Prostate gland (tissue), 2 donors: Measurements from ENCODE around the gene GPR4. TPM values are rescaled to one million over a fixed set of nuclear protein-coding genes. Genes with fewer than 3 reads are reported as not detected.
A peak's percentile ranks its signal among the peaks of the same experiment; 100 is the strongest.

Source experiments
- DNase-seq: peaks from one replicate; pipeline ENCODE4 v3.0.0-alpha.2; 2019; ENCODE audit warnings: low spot score
- H3K27ac ChIP-seq, 2 donors: fragments of 200-600 bp; sonication (generic); 2 replicates each; pipeline ENCODE4 v1.5.1; 2017 to 2019
- H3K27me3 ChIP-seq: fragments of 200-600 bp; sonication (generic); replicated peaks from 2 replicates; pipeline ENCODE4 v1.5.1; 2019; ENCODE audit not compliant: insufficient read depth
- H3K36me3 ChIP-seq, 2 donors: fragments of 200-600 bp; sonication (generic); 1 replicate in 1 of 2; 2 replicates in 1 of 2; pipeline versions ENCODE4 v1.5.1 to v1.8.1; 2017 to 2019
- H3K4me1 ChIP-seq: fragments of 200-600 bp; sonication (generic); replicated peaks from 2 replicates; pipeline ENCODE4 v1.5.1; 2019
- H3K4me3 ChIP-seq, 2 donors: fragments of 200-600 bp; sonication (generic); 2 replicates each; pipeline ENCODE4 v1.5.1; 2017 to 2019
- H3K9me3 ChIP-seq: fragments of 200-600 bp; sonication (generic); 2 replicates; pipeline ENCODE4 v1.5.1; 2017
- POLR2A ChIP-seq: fragments of 450-650 bp; IDR thresholded peaks from one replicate; pipeline ENCODE4 v1.6.1; 2016; ENCODE audit warnings: antibody characterized with exemption, mild to moderate bottlenecking
- POLR2AphosphoS5 ChIP-seq: sonication (generic); formaldehyde crosslinking; IDR thresholded peaks from one replicate; pipeline ENCODE4 v1.6.1; 2017; ENCODE audit warnings: antibody characterized with exemption
- WGBS: methylation state at CpG from one replicate; pipeline ENCODE4 v1.1.5; 2018; 5-methylcytosine and 5-hydroxymethylcytosine counted together
- intact Hi-C: fragments of 100-400 bp; cut with DNase I; formaldehyde crosslinking; loops from one replicate; pipeline ENCODE4 v1.14.2; 2022
- total RNA-seq, 2 donors: library from RNA; depleted of rRNA; stranded (reverse); fragments of >200 nt; gene quantifications; one replicate each; pipeline ENCODE4 v1.1.0, GENCODE V29; 2016
- TF ChIP-seq, protein P1 (sequence below), 4 experiments: fragments of 200-600 bp in 2 of 4; fragments of 450-650 bp in 2 of 4; sonication (generic) in 2 of 4; IDR thresholded peaks; 1 replicate in 3 of 4; 2 replicates in 1 of 4; pipeline ENCODE4 v1.5.1; 2016 to 2019; ENCODE audit warnings: antibody characterized with exemption in 4 of 4, mild to moderate bottlenecking in 2 of 4, moderate library complexity in 2 of 4

GPR4 gene
- total RNA-seq, 2 donors from 2014 or later: 0.55 to 2.4 TPM

DNA sequence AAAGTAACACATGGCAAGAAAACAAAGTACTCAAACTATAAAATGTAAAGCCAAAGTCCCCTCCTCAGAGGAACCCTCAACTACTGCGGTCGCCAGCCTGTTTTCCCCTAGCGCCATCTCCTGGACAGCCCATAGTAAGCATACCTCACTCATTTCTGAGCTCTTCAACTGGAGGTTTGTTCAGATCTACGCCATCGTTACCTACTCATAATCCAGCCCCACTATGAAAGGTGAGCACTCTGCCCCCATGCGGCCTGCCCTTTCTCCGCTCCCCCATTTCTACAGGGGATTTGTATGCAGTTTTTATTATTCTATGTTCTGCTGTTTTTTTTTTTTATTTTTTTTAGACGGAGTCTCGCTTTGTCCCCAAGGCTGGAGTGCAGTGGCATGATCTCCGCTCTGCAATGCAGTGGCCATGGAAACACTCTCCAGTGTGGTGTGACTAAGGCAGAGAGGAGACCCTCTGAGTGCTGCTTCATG lies 43.6 kb downstream of the GPR4 start:
- whole genome bisulfite sequencing: 40% methylated on average over 10 of the region's 10 CpGs
- Histone ChIP-seq H3K27ac (no peak overlapping the region), H3K4me1 (no peaks in the 10 kb centered on the region), H3K36me3 (no peaks in the 10 kb centered on the region), H3K27me3 (no peaks in the 10 kb centered on the region), H3K9me3 (no peaks in the 10 kb centered on the region), H3K4me3 (no peak overlapping the region)
- intact Hi-C loops: no loop called here
- DNase-seq: peak; percentile 63
- TF ChIP-seq, protein P1, sequence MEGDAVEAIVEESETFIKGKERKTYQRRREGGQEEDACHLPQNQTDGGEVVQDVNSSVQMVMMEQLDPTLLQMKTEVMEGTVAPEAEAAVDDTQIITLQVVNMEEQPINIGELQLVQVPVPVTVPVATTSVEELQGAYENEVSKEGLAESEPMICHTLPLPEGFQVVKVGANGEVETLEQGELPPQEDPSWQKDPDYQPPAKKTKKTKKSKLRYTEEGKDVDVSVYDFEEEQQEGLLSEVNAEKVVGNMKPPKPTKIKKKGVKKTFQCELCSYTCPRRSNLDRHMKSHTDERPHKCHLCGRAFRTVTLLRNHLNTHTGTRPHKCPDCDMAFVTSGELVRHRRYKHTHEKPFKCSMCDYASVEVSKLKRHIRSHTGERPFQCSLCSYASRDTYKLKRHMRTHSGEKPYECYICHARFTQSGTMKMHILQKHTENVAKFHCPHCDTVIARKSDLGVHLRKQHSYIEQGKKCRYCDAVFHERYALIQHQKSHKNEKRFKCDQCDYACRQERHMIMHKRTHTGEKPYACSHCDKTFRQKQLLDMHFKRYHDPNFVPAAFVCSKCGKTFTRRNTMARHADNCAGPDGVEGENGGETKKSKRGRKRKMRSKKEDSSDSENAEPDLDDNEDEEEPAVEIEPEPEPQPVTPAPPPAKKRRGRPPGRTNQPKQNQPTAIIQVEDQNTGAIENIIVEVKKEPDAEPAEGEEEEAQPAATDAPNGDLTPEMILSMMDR (IDR thresholded peaks at IDR 0.05): peak; percentile 21 to 77 (median 56)
- TF ChIP-seq POLR2A (no peak), POLR2AphosphoS5 (no peak)

DNA sequence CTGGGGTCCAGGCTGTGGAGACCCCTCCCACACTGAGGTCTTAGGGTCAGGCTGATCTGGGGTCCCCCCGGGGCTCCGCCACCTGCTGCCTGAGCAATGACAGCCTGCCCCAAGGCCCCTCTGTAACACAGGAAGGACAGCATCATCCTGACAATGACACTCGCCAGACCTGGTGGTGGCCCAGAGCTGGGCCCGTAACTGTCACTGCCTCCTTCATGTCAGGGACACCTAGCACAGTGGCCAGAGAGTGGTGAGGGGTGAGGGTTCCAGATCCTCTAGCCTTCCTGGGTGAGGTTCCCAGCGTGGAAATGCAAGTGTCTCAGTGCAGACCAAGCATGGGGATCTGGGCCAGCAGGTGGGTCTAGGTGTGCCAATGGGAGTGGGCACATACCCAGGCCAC lies 45.2 kb downstream of the GPR4 start:
- TF ChIP-seq POLR2A: no peak
- TF ChIP-seq, protein P1 (IDR thresholded peaks at IDR 0.05): no peak
- TF ChIP-seq POLR2AphosphoS5: no peak
- intact Hi-C loops: no loop called here
- Histone ChIP-seq H3K27me3 (no peaks in the 10 kb centered on the region), H3K9me3 (no peaks in the 10 kb centered on the region), H3K27ac (no peak overlapping the region), H3K4me1 (no peaks in the 10 kb centered on the region), H3K36me3 (no peaks in the 10 kb centered on the region), H3K4me3 (no peak overlapping the region)
- DNase-seq: no peak
- 82% methylated on average over 5 of the region's 5 CpGs for WGBS

DNA sequence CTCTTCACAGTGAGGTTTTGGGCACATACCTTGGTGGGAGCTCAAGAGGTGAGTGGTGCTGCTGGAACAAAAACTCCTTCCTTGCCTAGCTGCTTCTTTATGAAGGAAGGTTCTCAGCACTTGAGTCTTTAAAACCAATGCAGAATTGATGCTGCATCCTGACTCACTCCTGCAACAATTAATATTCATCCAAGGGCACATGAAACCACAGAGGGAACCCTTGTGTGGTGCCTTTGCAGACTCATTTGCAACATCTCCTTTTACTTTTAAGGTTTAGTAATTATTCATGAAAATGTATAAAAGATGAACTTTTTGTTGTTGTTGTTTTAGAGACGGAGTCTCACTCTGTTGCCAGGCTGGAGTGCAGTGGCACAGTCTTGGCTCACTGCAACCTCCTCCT lies 47.5 kb downstream of the GPR4 start:
- intact Hi-C loops: no loop called here
- no peaks in the 10 kb centered on the region for H3K27me3 ChIP-seq
- DNase-seq: no peak
- H3K27ac ChIP-seq: no peak overlapping the region
- H3K36me3 ChIP-seq: no peaks in the 10 kb centered on the region
- no peaks in the 10 kb centered on the region for H3K9me3 ChIP-seq
- H3K4me3 ChIP-seq: no peak overlapping the region
- no peaks in the 10 kb centered on the region for H3K4me1 ChIP-seq
- 86% methylated on average over 1 of the region's 1 CpG for WGBS
- TF ChIP-seq POLR2AphosphoS5: no peak
- no peak for TF ChIP-seq POLR2A
- TF ChIP-seq, protein P1 (IDR thresholded peaks at IDR 0.05): no peak

DNA sequence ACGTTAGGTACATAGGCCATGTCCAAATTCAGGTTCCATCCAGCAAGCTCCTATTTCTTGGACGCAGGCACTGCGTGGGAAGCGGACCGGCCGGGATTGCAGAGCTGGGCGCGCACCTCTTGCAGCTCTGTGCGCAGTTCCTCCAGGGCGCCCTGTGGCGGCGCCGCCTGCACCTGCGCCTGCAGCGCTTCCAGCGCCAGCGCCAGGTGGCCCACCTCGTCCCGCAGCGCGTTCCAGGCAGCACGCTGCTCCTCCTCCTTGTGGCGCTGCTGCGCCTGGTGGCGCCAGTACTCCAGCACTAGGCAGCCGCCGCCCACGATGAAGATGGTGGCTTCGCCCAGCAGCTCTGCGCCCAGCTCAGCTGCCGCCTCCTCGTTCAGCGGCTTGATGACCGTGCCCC lies 48.5 kb downstream of the GPR4 start:
- Histone ChIP-seq H3K36me3 (no peaks in the 10 kb centered on the region), H3K9me3 (no peaks in the 10 kb centered on the region), H3K27ac (no peak overlapping the region), H3K4me1 (no peaks in the 10 kb centered on the region), H3K27me3 (no peaks in the 10 kb centered on the region), H3K4me3 (no peak overlapping the region)
- TF ChIP-seq, protein P1 (IDR thresholded peaks at IDR 0.05): peak in 2 of 4 experiments; percentile 43
- peak; percentile 11 for TF ChIP-seq POLR2AphosphoS5
- no peak for TF ChIP-seq POLR2A
- intact Hi-C loops: no loop called here
- WGBS: 47% methylated on average over 34 of the region's 34 CpGs
- DNase-seq: peak; percentile 34

DNA sequence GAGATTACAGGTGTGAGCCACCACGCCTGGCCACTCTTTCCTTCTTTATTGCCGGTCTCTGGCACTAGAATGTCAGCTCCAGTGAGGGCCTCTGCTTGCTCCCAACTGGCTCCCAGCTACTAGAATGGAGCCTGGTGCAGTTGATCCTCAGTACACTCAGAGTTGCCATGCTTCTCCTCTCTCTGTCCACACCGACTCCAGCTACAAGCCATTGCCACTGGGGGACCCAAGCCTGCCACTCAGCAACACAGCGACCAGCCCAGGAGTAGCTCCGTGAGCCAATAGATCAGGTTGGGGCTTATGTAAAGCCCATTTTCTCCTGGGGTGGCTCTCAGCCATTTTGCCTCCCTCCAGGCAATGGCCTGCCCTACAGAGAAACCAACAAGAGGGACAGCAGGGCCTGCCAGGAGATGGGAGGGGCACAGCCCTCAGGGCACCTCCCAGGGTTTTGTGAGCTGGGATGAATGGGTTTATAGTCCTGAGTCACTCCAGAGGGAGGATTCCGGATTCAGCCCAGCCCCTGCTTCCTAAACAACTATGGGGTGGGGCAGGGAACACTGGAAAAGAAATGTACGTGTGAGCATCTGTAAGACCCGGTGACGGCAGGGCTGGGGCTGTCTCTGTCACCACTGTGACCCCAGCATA lies 53.9 kb downstream of the GPR4 start:
- no peaks in the 10 kb centered on the region for H3K4me1 ChIP-seq
- DNase-seq: peak; percentile 77
- no peaks in the 10 kb centered on the region for H3K27me3 ChIP-seq
- no peaks in the 10 kb centered on the region for H3K36me3 ChIP-seq
- no peak overlapping the region for H3K27ac ChIP-seq
- H3K4me3 ChIP-seq: no peak overlapping the region
- H3K9me3 ChIP-seq: no peaks in the 10 kb centered on the region
- TF ChIP-seq POLR2AphosphoS5 (peak; percentile 65), POLR2A (no peak)
- TF ChIP-seq, protein P1 (IDR thresholded peaks at IDR 0.05): no peak
- intact Hi-C loops: no loop called here
- WGBS: 58% methylated on average over 9 of the region's 9 CpGs
